Tibial artery (tissue), 4 donors: ENCODE results near the gene ACO2.
A peak's percentile ranks its signal among the peaks of the same experiment; 100 is the strongest.

Source experiments
- DNase-seq, 2 donors: peaks; one replicate each; pipeline ENCODE4 v3.0.0-alpha.2; 2019
- H3K27ac ChIP-seq, 2 donors: fragments of 200-600 bp; sonication (generic) in 1 of 2; 1 replicate in 1 of 2; 2 replicates in 1 of 2; pipeline ENCODE4 v1.5.1; 2018 to 2019; ENCODE audit warnings: mild to moderate bottlenecking in 1 of 2
- H3K27me3 ChIP-seq, 2 donors: fragments of 200-600 bp; sonication (generic) in 1 of 2; one replicate each; pipeline versions ENCODE4 v1.5.1 to v1.6.0; 2016 to 2019
- H3K36me3 ChIP-seq, 3 donors: fragments of 200-600 bp; sonication (generic) in 2 of 3; one replicate each; pipeline ENCODE4 v1.5.1; 2016 to 2019; ENCODE audit warnings: mild to moderate bottlenecking in 2 of 3
- H3K4me1 ChIP-seq, 4 donors: fragments of 200-600 bp; sonication (generic) in 2 of 4; 1 replicate in 3 of 4; 2 replicates in 1 of 4; pipeline ENCODE4 v1.5.1; 2016 to 2019
- H3K4me3 ChIP-seq, 2 donors: fragments of 200-600 bp; sonication (generic) in 1 of 2; 1 replicate in 1 of 2; 2 replicates in 1 of 2; pipeline ENCODE4 v1.5.1; 2018 to 2019; ENCODE audit warnings: mild to moderate bottlenecking in 2 of 2
- H3K9me3 ChIP-seq, 3 donors: fragments of 200-600 bp; sonication (generic) in 1 of 3; one replicate each; pipeline ENCODE4 v1.5.1; 2016 to 2019
- CTCF ChIP-seq, 2 experiments: fragments of 200-600 bp in 1 of 2; fragments of 450-650 bp in 1 of 2; IDR thresholded peaks; one replicate each; pipeline ENCODE4 v1.5.1; 2017 to 2019; ENCODE audit warnings: antibody characterized with exemption in 2 of 2, mild to moderate bottlenecking in 1 of 2, moderate library complexity in 1 of 2
- intact Hi-C: fragments of 100-400 bp; cut with DNase I; formaldehyde crosslinking; loops from one replicate; pipeline ENCODE4 v1.15.0; 2023; ENCODE audit warnings: low total_unique reads

Gene ACO2

GRCh38 chr22:41538583-41538982, 69.7 kb downstream of the ACO2 start:
- no peaks in the 10 kb centered on the region for H3K27me3 ChIP-seq
- no peak overlapping the region for H3K4me3 ChIP-seq
- TF ChIP-seq CTCF (IDR thresholded peaks at IDR 0.05), result no peak
- DNase-seq, result no peak
- H3K9me3 ChIP-seq, result no peaks in the 10 kb centered on the region
- intact Hi-C loops, result no loop called here
- no peak overlapping the region for H3K27ac ChIP-seq
- peaks cover 0 to 56% (median 24%) of the 10 kb centered on the region in 3 donors for H3K36me3 ChIP-seq
- H3K4me1 ChIP-seq, result peaks cover 0 to 26% (median 20%) of the 10 kb centered on the region in 4 donors

GRCh38 chr22:41539146-41540005, 70.5 kb downstream of the ACO2 start:
- Histone ChIP-seq H3K9me3 (no peaks in the 10 kb centered on the region), H3K4me3 (no peak overlapping the region), H3K27me3 (no peaks in the 10 kb centered on the region), H3K27ac (no peak overlapping the region), H3K4me1 (peaks cover 0 to 26% (median 17%) of the 10 kb centered on the region in 4 donors), H3K36me3 (peaks cover 0 to 50% (median 21%) of the 10 kb centered on the region in 3 donors)
- DNase-seq, result no peak
- intact Hi-C loops, result loop anchor here (5.0 kb wide), 1 partner anchor 83 kb away; the partner anchor contains the start of genes DESI1 and XRCC6
- no peak for TF ChIP-seq CTCF (IDR thresholded peaks at IDR 0.05)

GRCh38 chr22:41540006-41540315, 71.0 kb downstream of the ACO2 start:
- Histone ChIP-seq H3K9me3 (no peaks in the 10 kb centered on the region), H3K27me3 (no peaks in the 10 kb centered on the region), H3K4me3 (no peak overlapping the region), H3K4me1 (peaks cover 0 to 30% (median 18%) of the 10 kb centered on the region in 4 donors), H3K27ac (no peak overlapping the region), H3K36me3 (peaks cover 0 to 48% (median 17%) of the 10 kb centered on the region in 3 donors)
- no peak for DNase-seq
- TF ChIP-seq CTCF (IDR thresholded peaks at IDR 0.05), result no peak
- intact Hi-C loops, result loop anchor here (5.0 kb wide), 1 partner anchor 82 kb away; the partner anchor contains the start of genes DESI1 and XRCC6

DNA sequence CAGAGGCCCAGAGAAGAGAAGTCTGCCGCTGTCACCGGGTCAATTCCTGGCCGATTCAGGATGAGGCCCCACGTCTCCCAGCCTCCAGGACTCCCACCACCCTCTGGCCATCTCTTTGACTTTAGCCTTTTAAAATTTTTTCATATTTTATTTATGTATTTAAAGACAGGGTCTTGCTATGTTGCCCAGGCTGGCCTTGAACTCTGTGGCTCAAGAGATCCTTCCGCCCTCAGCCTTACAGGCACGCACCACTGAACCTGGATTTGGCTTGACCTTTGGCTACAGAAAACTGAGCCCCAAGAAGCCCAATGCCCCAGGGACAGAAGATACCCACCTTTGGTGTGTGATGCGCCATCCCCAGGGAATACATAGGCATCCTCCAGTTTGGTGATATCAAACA, 71.4 kb downstream of the ACO2 start:
- peaks cover 0 to 46% (median 17%) of the 10 kb centered on the region in 3 donors for H3K36me3 ChIP-seq
- H3K9me3 ChIP-seq, result no peaks in the 10 kb centered on the region
- DNase-seq, result no peak
- H3K27me3 ChIP-seq, result no peaks in the 10 kb centered on the region
- H3K4me3 ChIP-seq, result no peak overlapping the region
- H3K4me1 ChIP-seq, result peaks cover 0 to 34% (median 20%) of the 10 kb centered on the region in 4 donors
- no peak overlapping the region for H3K27ac ChIP-seq
- intact Hi-C loops, result loop anchor here (5.0 kb wide), 1 partner anchor 82 kb away; the partner anchor contains the start of genes DESI1 and XRCC6
- no peak for TF ChIP-seq CTCF (IDR thresholded peaks at IDR 0.05)

GRCh38 chr22:41541484-41541883, 72.6 kb downstream of the ACO2 start:
- Histone ChIP-seq H3K9me3 (no peaks in the 10 kb centered on the region), H3K4me3 (no peak overlapping the region), H3K27me3 (no peaks in the 10 kb centered on the region), H3K27ac (peak overlapping the region in 1 of 2 donors; percentile 30), H3K4me1 (peaks cover 0 to 35% (median 20%) of the 10 kb centered on the region in 4 donors), H3K36me3 (peaks cover 0 to 36% (median 17%) of the 10 kb centered on the region in 3 donors)
- DNase-seq, result no peak
- no peak for TF ChIP-seq CTCF (IDR thresholded peaks at IDR 0.05)
- intact Hi-C loops, result loop anchor here (5.0 kb wide), 1 partner anchor 81 kb away; the partner anchor contains the start of genes DESI1 and XRCC6
